HL-60 (cell line): Measurements from ENCODE around the gene RIC3.

ENCODE experiments used
- DNase-seq, 2 experiments: peaks; one replicate each; pipeline ENCODE4 v3.0.0-alpha.2; 2010 to 2020; ENCODE audit warnings: low read depth in 1 of 2, low spot score in 1 of 2
- H3K27ac ChIP-seq: fragments of 250-450 bp; sonication (Bioruptor Pico); replicated peaks from 2 replicates; pipeline ENCODE4 v1.5.1; 2020; ENCODE audit warnings: mild to moderate bottlenecking, moderate library complexity
- H3K27me3 ChIP-seq: fragments of 250-450 bp; sonication (Bioruptor Pico); 2 replicates; pipeline ENCODE4 v1.5.1; 2021; ENCODE audit warnings: mild to moderate bottlenecking, moderate library complexity; ENCODE audit not compliant: insufficient read depth, poor library complexity, severe bottlenecking
- H3K4me3 ChIP-seq: replicated peaks from 2 replicates; pipeline ENCODE4 v1.5.1; 2011; ENCODE audit warnings: mild to moderate bottlenecking, control low read depth, low read length; ENCODE audit not compliant: insufficient read depth
- CTCF ChIP-seq: IDR thresholded peaks from one replicate; pipeline ENCODE4 v1.5.1; 2011; ENCODE audit warnings: low read length, control low read depth, inconsistent platforms; ENCODE audit not compliant: insufficient read depth
- GABPA ChIP-seq: IDR thresholded peaks from 2 replicates; pipeline ENCODE4 v1.6.1; 2012; ENCODE audit warnings: low read depth
- POLR2AphosphoS5 ChIP-seq: IDR thresholded peaks from 2 replicates; pipeline ENCODE4 v1.6.1; 2012; ENCODE audit warnings: low read depth
- REST ChIP-seq: IDR thresholded peaks from 2 replicates; pipeline ENCODE4 v1.6.1; 2012; ENCODE audit warnings: low read depth; ENCODE audit not compliant: insufficient replicate concordance
- SPI1 ChIP-seq: IDR thresholded peaks from 2 replicates; pipeline ENCODE4 v1.6.1; 2012; ENCODE audit warnings: low read depth, mild to moderate bottlenecking, borderline replicate concordance

RIC3 gene

GRCh38 chr11:8082391-8083087, 86.3 kb downstream of the RIC3 start:
- H3K4me3 ChIP-seq: no peak overlapping the region
- H3K27me3 ChIP-seq: peaks cover 31% of the 10 kb centered on the region
- no peak overlapping the region for H3K27ac ChIP-seq
- no peak for DNase-seq
- TF ChIP-seq CTCF (no peak), POLR2AphosphoS5 (no peak), GABPA (no peak), REST (no peak), SPI1 (no peak)

GRCh38 chr11:8081591-8082250, 87.1 kb downstream of the RIC3 start:
- H3K27me3 ChIP-seq: peaks cover 27% of the 10 kb centered on the region
- H3K4me3 ChIP-seq: no peak overlapping the region
- TF ChIP-seq POLR2AphosphoS5 (no peak), SPI1 (no peak), GABPA (no peak), CTCF (no peak), REST (no peak)
- no peak for DNase-seq
- H3K27ac ChIP-seq: no peak overlapping the region

GRCh38 chr11:8080674-8081590, 87.9 kb downstream of the RIC3 start, which contains the start of gene TUB:
TSS of gene TUB (plus strand) at chr11:8081211. CDS start at chr11:8081511, 300 bp downstream.
- no peak within 1 kb of the TSS for H3K4me3 ChIP-seq
- DNase-seq: no peak
- no peak within 1 kb of the TSS for H3K27ac ChIP-seq
- H3K27me3 ChIP-seq: peaks cover 26% of the 10 kb centered on the region
- TF ChIP-seq POLR2AphosphoS5: no peak
- no peak for TF ChIP-seq REST
- no peak for TF ChIP-seq SPI1
- TF ChIP-seq GABPA: no peak
- no peak for TF ChIP-seq CTCF
